Naive thymus-derived CD8-positive, alpha-beta T cell (primary cell): ENCODE results near the gene AFAP1. TPM values are rescaled to one million over a fixed set of nuclear protein-coding genes. Genes with fewer than 3 reads are reported as not detected.

ENCODE experiments used
- ATAC-seq, 2 donors: fragments of 150-1000 bp; cut with Tn5 transposase in 1 of 2; sonication (Bioruptor Pico), chemical (Tn5 transposase) in 1 of 2; 1 replicate in 1 of 2; 2 replicates in 1 of 2; pipeline ENCODE4 v1.10.0; 2021; ENCODE audit warnings: mild to moderate bottlenecking in 2 of 2, moderate library complexity in 2 of 2
- POLR2A ChIA-PET: fragments of 350-600 bp; sonication (Branson Sonifier 250); formaldehyde crosslinking; loops from one replicate; lab custom pipeline; 2021; ENCODE audit warnings: antibody characterized with exemption; lab: Charles Lee
- DNase-seq, 10 donors: peaks; one replicate each; pipeline versions ENCODE4 v3.0.0 to v3.0.0-alpha.2; 2020 to 2022
- H3K27ac Mint-ChIP-seq, 10 donors: one replicate each; pipeline ENCODE4 v1.8.0; 2020 to 2022; ENCODE audit warnings: mild to moderate bottlenecking in 10 of 10, mixed read lengths in 10 of 10, moderate library complexity in 4 of 10, inconsistent platforms in 1 of 10
- H3K27me3 Mint-ChIP-seq, 5 donors: one replicate each; pipeline ENCODE4 v1.8.0; 2021 to 2022; ENCODE audit warnings: mixed read lengths in 5 of 5
- H3K36me3 Mint-ChIP-seq, 3 donors: one replicate each; pipeline ENCODE4 v1.8.0; 2020 to 2022; ENCODE audit warnings: mixed read lengths in 3 of 3, mild to moderate bottlenecking in 2 of 3, inconsistent platforms in 1 of 3
- H3K4me1 Mint-ChIP-seq, 4 donors: one replicate each; pipeline ENCODE4 v1.8.0; 2021 to 2022; ENCODE audit warnings: mixed read lengths in 4 of 4
- H3K4me3 Mint-ChIP-seq, 10 donors: one replicate each; pipeline ENCODE4 v1.8.0; 2020 to 2022; ENCODE audit warnings: mild to moderate bottlenecking in 10 of 10, mixed read lengths in 10 of 10, moderate library complexity in 6 of 10, inconsistent platforms in 1 of 10
- H3K9me3 Mint-ChIP-seq, 9 donors: one replicate each; pipeline ENCODE4 v1.8.0; 2020 to 2022; ENCODE audit warnings: mixed read lengths in 9 of 9, mild to moderate bottlenecking in 3 of 9, inconsistent platforms in 1 of 9, moderate library complexity in 1 of 9
- polyA plus RNA-seq, 3 donors: library from polyadenylated mRNA; unstranded; fragments of 300-500 nt; fragmentation: Illumina TruSeq; gene quantifications; one replicate each; pipeline ENCODE4 v1.2.3, GENCODE V29; 2021
- total RNA-seq, 8 experiments: library from RNA in 2 of 8; stranded (reverse) in 2 of 8; gene quantifications; one replicate each; pipeline ENCODE4 v1.2.3 and lab custom pipeline; 2021 to 2026

AFAP1 gene
- total and polyA plus RNA-seq, 5 experiments from 2014 or later, result 0.90 to 7.6 (median 3.3) TPM

GRCh38 chr4:7826909-7827306 lies 112.8 kb downstream of the AFAP1 start:
- H3K9me3 Mint-ChIP-seq, result no peaks in the 10 kb centered on the region
- peaks cover 21 to 42% (median 38%) of the 10 kb centered on the region in 4 donors for H3K4me1 Mint-ChIP-seq
- H3K36me3 Mint-ChIP-seq, result peaks cover 0 to 22% (median 8%) of the 10 kb centered on the region in 3 donors
- H3K27me3 Mint-ChIP-seq, result no peaks in the 10 kb centered on the region
- ATAC-seq (no peak), DNase-seq (no peak)
- H3K4me3 Mint-ChIP-seq, result peak overlapping the region in 4 of 10 donors; percentile 44 to 64 (median 54)
- peak overlapping the region in 6 of 10 donors; percentile 50 to 95 (median 84) for H3K27ac Mint-ChIP-seq
- POLR2A ChIA-PET, result interaction anchor here (0.8 kb wide), 1 partner anchor 28 kb away, joined by 3 read pairs; no protein-coding TSS in a partner anchor

GRCh38 chr4:7826176-7826908 lies 113.3 kb downstream of the AFAP1 start:
- H3K4me1 Mint-ChIP-seq, result peaks cover 21 to 38% (median 37%) of the 10 kb centered on the region in 4 donors
- no peak for ATAC-seq
- DNase-seq, result no peak
- no peaks in the 10 kb centered on the region for H3K9me3 Mint-ChIP-seq
- no peaks in the 10 kb centered on the region for H3K27me3 Mint-ChIP-seq
- H3K4me3 Mint-ChIP-seq, result peak overlapping the region in 1 of 10 donors; percentile 61
- peak overlapping the region in 7 of 10 donors; percentile 25 to 95 (median 65) for H3K27ac Mint-ChIP-seq
- POLR2A ChIA-PET, result no interaction called here
- H3K36me3 Mint-ChIP-seq, result peaks cover 0 to 16% (median 7%) of the 10 kb centered on the region in 3 donors

GRCh38 chr4:7824218-7824617 lies 115.4 kb downstream of the AFAP1 start:
- POLR2A ChIA-PET, result no interaction called here
- H3K27ac Mint-ChIP-seq, result no peak overlapping the region
- H3K4me1 Mint-ChIP-seq, result peaks cover 18 to 27% (median 25%) of the 10 kb centered on the region in 4 donors
- ATAC-seq (no peak), DNase-seq (no peak)
- no peak overlapping the region for H3K4me3 Mint-ChIP-seq
- no peaks in the 10 kb centered on the region for H3K27me3 Mint-ChIP-seq
- H3K36me3 Mint-ChIP-seq, result peaks cover 0 to 24% (median 7%) of the 10 kb centered on the region in 3 donors
- no peaks in the 10 kb centered on the region for H3K9me3 Mint-ChIP-seq

DNA sequence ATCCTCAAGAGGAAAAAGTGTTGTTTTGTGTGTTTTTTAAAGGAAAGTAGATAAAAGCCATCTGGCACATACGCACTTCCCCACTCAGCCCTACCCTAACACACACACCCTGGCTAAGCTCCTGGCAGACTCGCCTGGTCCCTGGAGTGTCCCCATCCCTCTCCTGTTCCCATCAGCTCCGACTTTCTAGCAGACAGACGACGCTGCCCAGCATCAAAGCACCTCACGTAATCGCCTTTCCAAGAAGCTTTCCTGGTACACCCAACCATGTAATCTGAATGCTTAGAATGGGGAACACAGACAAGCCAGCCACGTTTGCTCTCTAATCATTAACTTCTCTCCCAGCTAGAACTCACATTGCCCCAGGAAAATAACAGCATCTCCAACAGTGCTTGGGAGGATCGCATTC lies 116.2 kb downstream of the AFAP1 start:
- Mint-ChIP-seq H3K4me3 (no peak overlapping the region), H3K27ac (no peak overlapping the region), H3K9me3 (no peaks in the 10 kb centered on the region), H3K27me3 (no peaks in the 10 kb centered on the region), H3K36me3 (peaks cover 0 to 31% (median 7%) of the 10 kb centered on the region in 3 donors), H3K4me1 (peaks cover 12 to 19% (median 17%) of the 10 kb centered on the region in 4 donors)
- ATAC-seq, result no peak
- no peak for DNase-seq
- POLR2A ChIA-PET, result no interaction called here

GRCh38 chr4:7822877-7823276 lies 116.8 kb downstream of the AFAP1 start:
- DNase-seq, result no peak
- Mint-ChIP-seq H3K9me3 (no peaks in the 10 kb centered on the region), H3K27me3 (no peaks in the 10 kb centered on the region), H3K27ac (peak overlapping the region in 1 of 10 donors; percentile 32), H3K4me1 (peaks cover 8 to 14% (median 11%) of the 10 kb centered on the region in 4 donors), H3K4me3 (no peak overlapping the region), H3K36me3 (peaks cover 0 to 36% (median 7%) of the 10 kb centered on the region in 3 donors)
- POLR2A ChIA-PET, result no interaction called here
- ATAC-seq, result no peak

GRCh38 chr4:7822137-7822505 lies 117.5 kb downstream of the AFAP1 start:
- peaks cover 0 to 43% (median 7%) of the 10 kb centered on the region in 3 donors for H3K36me3 Mint-ChIP-seq
- no peak overlapping the region for H3K4me3 Mint-ChIP-seq
- peaks cover 5 to 8% (median 6%) of the 10 kb centered on the region in 4 donors for H3K4me1 Mint-ChIP-seq
- no peaks in the 10 kb centered on the region for H3K9me3 Mint-ChIP-seq
- H3K27ac Mint-ChIP-seq, result no peak overlapping the region
- no peaks in the 10 kb centered on the region for H3K27me3 Mint-ChIP-seq
- no peak for ATAC-seq
- POLR2A ChIA-PET, result interaction anchor here (0.6 kb wide), 1 partner anchor 77 kb away, joined by 4 read pairs; no protein-coding TSS in a partner anchor
- no peak for DNase-seq

- Mint-ChIP-seq H3K36me3 (peaks cover 0 to 46% (median 3%) of the 10 kb centered on the region in 3 donors), H3K27me3 (no peaks in the 10 kb centered on the region), H3K4me1 (peaks cover under 1 to 5% (median 2%) of the 10 kb centered on the region in 4 donors), H3K9me3 (no peaks in the 10 kb centered on the region), H3K27ac (no peak overlapping the region), H3K4me3 (no peak overlapping the region)
- POLR2A ChIA-PET, result interaction anchor here (0.6 kb wide), 1 partner anchor 76 kb away, joined by 4 read pairs; no protein-coding TSS in a partner anchor
- ATAC-seq (no peak), DNase-seq (no peak)
These were observed 118.2 kb downstream of the AFAP1 start for GRCh38 chr4:7821245-7822136.

GRCh38 chr4:7820031-7820818 lies 119.4 kb downstream of the AFAP1 start:
- Mint-ChIP-seq H3K4me1 (peaks cover 0 to 4% (median 0%) of the 10 kb centered on the region in 4 donors), H3K9me3 (no peaks in the 10 kb centered on the region), H3K27ac (peak overlapping the region in 1 of 10 donors; percentile 70), H3K27me3 (no peaks in the 10 kb centered on the region), H3K36me3 (peaks cover 0 to 46% (median 0%) of the 10 kb centered on the region in 3 donors), H3K4me3 (no peak overlapping the region)
- POLR2A ChIA-PET, result interaction anchor here (0.7 kb wide), 1 partner anchor 1561 kb away, joined by 3 read pairs; no protein-coding TSS in a partner anchor
- ATAC-seq (no peak), DNase-seq (no peak)

DNA sequence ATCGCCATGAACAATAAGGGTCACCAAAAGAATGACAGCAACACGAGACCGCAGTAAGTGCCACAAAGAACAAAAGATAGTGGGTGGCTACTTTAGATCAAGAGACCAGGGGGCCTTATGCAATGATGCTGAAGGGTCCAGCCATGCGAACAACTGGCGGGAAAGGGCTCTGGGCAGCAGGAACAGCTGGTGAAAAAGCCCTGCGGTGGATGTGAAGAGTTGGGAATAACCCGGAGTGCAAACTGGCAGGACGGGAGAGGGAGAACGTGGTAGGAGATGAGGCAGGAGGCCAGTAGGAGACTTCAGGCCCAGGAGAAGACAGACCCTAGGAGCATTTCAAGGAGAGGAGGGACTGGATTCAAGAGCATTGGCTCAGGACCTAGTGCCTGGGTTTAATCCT lies 120.2 kb downstream of the AFAP1 start:
- peak overlapping the region in 1 of 10 donors; percentile 70 for H3K27ac Mint-ChIP-seq
- H3K4me3 Mint-ChIP-seq, result no peak overlapping the region
- no peaks in the 10 kb centered on the region for H3K27me3 Mint-ChIP-seq
- POLR2A ChIA-PET, result no interaction called here
- no peaks in the 10 kb centered on the region for H3K9me3 Mint-ChIP-seq
- ATAC-seq, result no peak
- peaks cover 0 to 54% (median 4%) of the 10 kb centered on the region in 3 donors for H3K36me3 Mint-ChIP-seq
- DNase-seq, result no peak
- H3K4me1 Mint-ChIP-seq, result peaks cover 0 to 4% (median 0%) of the 10 kb centered on the region in 4 donors

GRCh38 chr4:7818399-7818911 lies 121.2 kb downstream of the AFAP1 start:
- Mint-ChIP-seq H3K4me1 (peaks cover 0 to 4% (median 0%) of the 10 kb centered on the region in 4 donors), H3K4me3 (no peak overlapping the region), H3K27me3 (no peaks in the 10 kb centered on the region), H3K9me3 (no peaks in the 10 kb centered on the region), H3K36me3 (peaks cover 0 to 61% (median 7%) of the 10 kb centered on the region in 3 donors), H3K27ac (peak overlapping the region in 4 of 10 donors; percentile 8 to 81 (median 42))
- POLR2A ChIA-PET, result no interaction called here
- no peak for DNase-seq
- ATAC-seq, result no peak

DNA sequence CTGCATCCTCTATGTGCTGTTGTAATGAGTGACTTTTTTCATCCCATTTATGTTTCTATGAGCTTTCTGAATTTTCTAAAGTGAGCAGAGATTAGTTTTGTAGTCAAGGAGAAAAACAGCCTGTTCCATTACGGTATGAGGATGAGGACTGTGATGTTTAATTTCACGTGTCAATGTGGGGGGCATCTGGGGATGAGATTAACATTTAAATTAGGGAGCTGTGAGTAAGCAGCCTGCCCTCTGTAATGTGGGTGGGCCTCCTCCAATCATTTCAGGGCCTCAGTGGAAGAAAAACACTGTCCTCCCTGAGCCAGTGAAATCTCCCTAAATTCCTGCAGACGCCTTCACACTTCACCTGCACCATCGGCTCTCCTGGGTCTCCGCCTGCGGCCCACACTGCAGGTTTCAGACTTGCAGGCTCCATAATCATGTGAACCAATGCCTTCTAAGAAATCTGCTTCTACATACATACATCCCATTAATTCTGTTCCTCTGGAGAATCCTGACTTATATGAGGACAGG lies 121.7 kb downstream of the AFAP1 start:
- DNase-seq (no peak), ATAC-seq (no peak)
- Mint-ChIP-seq H3K27me3 (no peaks in the 10 kb centered on the region), H3K27ac (peak overlapping the region in 3 of 10 donors; percentile 8 to 81 (median 61)), H3K4me1 (peaks cover 0 to 4% (median 0%) of the 10 kb centered on the region in 4 donors), H3K9me3 (no peaks in the 10 kb centered on the region), H3K36me3 (peaks cover 0 to 66% (median 7%) of the 10 kb centered on the region in 3 donors), H3K4me3 (no peak overlapping the region)
- POLR2A ChIA-PET, result no interaction called here
